Gastrocnemius medialis (tissue), 4 donors: Measurements from ENCODE around the gene CALD1. TPM values are rescaled to one million over a fixed set of nuclear protein-coding genes. Genes with fewer than 3 reads are reported as not detected.

Source experiments
- ATAC-seq, 2 donors: fragments of 150-250 bp; one replicate each; pipeline ENCODE4 v1.9.1; 2016
- DNase-seq, 2 donors: peaks; one replicate each; pipeline ENCODE4 v3.0.0-alpha.2; 2019
- H3K27ac ChIP-seq, 4 donors: fragments of 200-600 bp; sonication (generic); 1 replicate in 1 of 4; 2 replicates in 3 of 4; pipeline ENCODE4 v1.5.1; 2016 to 2018; ENCODE audit warnings: mild to moderate bottlenecking in 2 of 4, moderate library complexity in 1 of 4
- H3K27me3 ChIP-seq, 3 donors: fragments of 200-600 bp; sonication (generic) in 2 of 3; 1 replicate in 1 of 3; 2 replicates in 2 of 3; pipeline versions ENCODE4 v1.5.1 to v1.6.0; 2016 to 2019; ENCODE audit warnings: mild to moderate bottlenecking in 1 of 3, moderate library complexity in 1 of 3
- H3K36me3 ChIP-seq, 2 donors: fragments of 200-600 bp; sonication (generic) in 1 of 2; one replicate each; pipeline ENCODE4 v1.5.1; 2017 to 2018
- H3K4me1 ChIP-seq, 2 donors: fragments of 200-600 bp; sonication (generic) in 1 of 2; one replicate each; pipeline ENCODE4 v1.5.1; 2016 to 2017; ENCODE audit warnings: mild to moderate bottlenecking in 2 of 2
- H3K4me3 ChIP-seq, 4 donors: fragments of 200-600 bp; sonication (generic) in 3 of 4; 1 replicate in 1 of 4; 2 replicates in 3 of 4; pipeline ENCODE4 v1.5.1; 2016 to 2019; ENCODE audit warnings: mild to moderate bottlenecking in 2 of 4
- H3K9me3 ChIP-seq, 3 donors: fragments of 200-600 bp; sonication (generic) in 2 of 3; 1 replicate in 1 of 3; 2 replicates in 2 of 3; pipeline ENCODE4 v1.5.1; 2016 to 2019
- CTCF ChIP-seq, 5 experiments: fragments of 450-650 bp in 3 of 5; fragments of 200-600 bp in 2 of 5; sonication (generic) in 2 of 5; IDR thresholded peaks in 4 of 5; conservative IDR thresholded peaks in 1 of 5; 1 replicate in 4 of 5; 2 replicates in 1 of 5; pipeline ENCODE4 v1.5.1; 2016 to 2019; ENCODE audit warnings: antibody characterized with exemption in 5 of 5, mild to moderate bottlenecking in 3 of 5, moderate library complexity in 3 of 5
- POLR2A ChIP-seq, 2 donors: fragments of 450-650 bp; IDR thresholded peaks; one replicate each; pipeline ENCODE4 v1.6.1; 2017; ENCODE audit warnings: antibody characterized with exemption in 2 of 2, mild to moderate bottlenecking in 2 of 2, moderate library complexity in 2 of 2
- in situ Hi-C, 4 donors: fragments of 200-750 bp; cut with MboI; loops; one replicate each; pipeline versions ENCODE4 v1.15.0 to v1.8.0; 2017; ENCODE audit warnings: low sequenced_read_pairs in 4 of 4
- intact Hi-C: fragments of 100-400 bp; cut with DNase I; formaldehyde crosslinking; loops from one replicate; pipeline ENCODE4 v1.15.1; 2023; ENCODE audit warnings: low total_unique reads
- total RNA-seq, 4 donors: library from RNA; depleted of rRNA; stranded (reverse); fragments of >200 nt; gene quantifications; one replicate each; pipeline versions ENCODE4 v1.1.0 to v1.2.3, GENCODE V29; 2016

CALD1 gene
- total RNA-seq, 4 donors from 2014 or later: 25.9 to 43.2 (median 32.3) TPM

GRCh38 chr7:134866617-134867016 is 87.2 kb downstream of the CALD1 start:
- in situ Hi-C loops (no loop called here), intact Hi-C loops (no loop called here)
- Histone ChIP-seq H3K27me3 (no peaks in the 10 kb centered on the region), H3K9me3 (no peaks in the 10 kb centered on the region), H3K27ac (peak overlapping the region; percentile 55 to 78 (median 64)), H3K36me3 (peaks cover 0 to 7% of the 10 kb centered on the region in 2 donors), H3K4me3 (peak overlapping the region in 1 of 4 donors; percentile 33), H3K4me1 (peaks cover 7 to 8% of the 10 kb centered on the region in 2 donors)
- ATAC-seq (no peak), DNase-seq (no peak)
- TF ChIP-seq CTCF (IDR thresholded peaks at IDR 0.05 in 4 of 5, conservative IDR thresholded peaks at IDR 0.05 in 1 of 5): no peak
- TF ChIP-seq POLR2A (IDR thresholded peaks at IDR 0.05): no peak

GRCh38 chr7:134870156-134870555 is 90.7 kb downstream of the CALD1 start:
- Histone ChIP-seq H3K36me3 (peaks cover 0 to 7% of the 10 kb centered on the region in 2 donors), H3K27ac (no peak overlapping the region), H3K4me3 (no peak overlapping the region), H3K4me1 (peaks cover 7 to 8% of the 10 kb centered on the region in 2 donors), H3K9me3 (no peaks in the 10 kb centered on the region), H3K27me3 (no peaks in the 10 kb centered on the region)
- intact Hi-C loops: no loop called here
- no peak for ATAC-seq
- DNase-seq: no peak
- in situ Hi-C loops: no loop called here
- TF ChIP-seq CTCF (IDR thresholded peaks at IDR 0.05 in 4 of 5, conservative IDR thresholded peaks at IDR 0.05 in 1 of 5): no peak
- TF ChIP-seq POLR2A (IDR thresholded peaks at IDR 0.05): no peak

GRCh38 chr7:134870781-134871180 is 91.3 kb downstream of the CALD1 start:
- no peak for ATAC-seq
- Histone ChIP-seq H3K36me3 (peaks cover 0 to 7% of the 10 kb centered on the region in 2 donors), H3K4me3 (no peak overlapping the region), H3K27me3 (no peaks in the 10 kb centered on the region), H3K9me3 (no peaks in the 10 kb centered on the region), H3K4me1 (peaks cover 4 to 6% of the 10 kb centered on the region in 2 donors), H3K27ac (peak overlapping the region in 2 of 4 donors; percentile 3 to 11)
- DNase-seq: no peak
- TF ChIP-seq POLR2A (IDR thresholded peaks at IDR 0.05): no peak
- TF ChIP-seq CTCF (IDR thresholded peaks at IDR 0.05 in 4 of 5, conservative IDR thresholded peaks at IDR 0.05 in 1 of 5): no peak
- in situ Hi-C loops: no loop called here
- intact Hi-C loops: no loop called here

GRCh38 chr7:134873253-134873652 is 93.8 kb downstream of the CALD1 start:
- H3K27ac ChIP-seq: peak overlapping the region in 1 of 4 donors; percentile 31
- intact Hi-C loops: no loop called here
- in situ Hi-C loops: no loop called here
- no peak overlapping the region for H3K4me3 ChIP-seq
- TF ChIP-seq CTCF (IDR thresholded peaks at IDR 0.05 in 4 of 5, conservative IDR thresholded peaks at IDR 0.05 in 1 of 5) (no peak), POLR2A (IDR thresholded peaks at IDR 0.05) (no peak)
- peaks cover 0 to 4% of the 10 kb centered on the region in 2 donors for H3K36me3 ChIP-seq
- peak in 1 of 2 donors; percentile 52 for ATAC-seq
- DNase-seq: no peak
- no peaks in the 10 kb centered on the region for H3K4me1 ChIP-seq
- no peaks in the 10 kb centered on the region for H3K27me3 ChIP-seq
- H3K9me3 ChIP-seq: no peaks in the 10 kb centered on the region

- TF ChIP-seq CTCF (IDR thresholded peaks at IDR 0.05 in 4 of 5, conservative IDR thresholded peaks at IDR 0.05 in 1 of 5): no peak
- no peak for TF ChIP-seq POLR2A (IDR thresholded peaks at IDR 0.05)
- H3K9me3 ChIP-seq: no peaks in the 10 kb centered on the region
- H3K36me3 ChIP-seq: no peaks in the 10 kb centered on the region
- in situ Hi-C loops (no loop called here), intact Hi-C loops (no loop called here)
- no peak for ATAC-seq
- H3K4me1 ChIP-seq: no peaks in the 10 kb centered on the region
- no peak for DNase-seq
- H3K4me3 ChIP-seq: no peak overlapping the region
- H3K27ac ChIP-seq: peak overlapping the region in 1 of 4 donors; percentile 30
- H3K27me3 ChIP-seq: no peaks in the 10 kb centered on the region
Observed at GRCh38 chr7:134874407-134874806, 95.0 kb downstream of the CALD1 start.
